ENCODE measurements around the gene RNF225. TPM values are rescaled to one million over a fixed set of nuclear protein-coding genes. Genes with fewer than 3 reads are reported as not detected.

Gene RNF225
- total and polyA plus RNA-seq, 9 of the 15 experiments (the other 6 are each of a cell fraction or from before 2014, with no cell fraction given), result 0.33 TPM; not detected in 8

DNA sequence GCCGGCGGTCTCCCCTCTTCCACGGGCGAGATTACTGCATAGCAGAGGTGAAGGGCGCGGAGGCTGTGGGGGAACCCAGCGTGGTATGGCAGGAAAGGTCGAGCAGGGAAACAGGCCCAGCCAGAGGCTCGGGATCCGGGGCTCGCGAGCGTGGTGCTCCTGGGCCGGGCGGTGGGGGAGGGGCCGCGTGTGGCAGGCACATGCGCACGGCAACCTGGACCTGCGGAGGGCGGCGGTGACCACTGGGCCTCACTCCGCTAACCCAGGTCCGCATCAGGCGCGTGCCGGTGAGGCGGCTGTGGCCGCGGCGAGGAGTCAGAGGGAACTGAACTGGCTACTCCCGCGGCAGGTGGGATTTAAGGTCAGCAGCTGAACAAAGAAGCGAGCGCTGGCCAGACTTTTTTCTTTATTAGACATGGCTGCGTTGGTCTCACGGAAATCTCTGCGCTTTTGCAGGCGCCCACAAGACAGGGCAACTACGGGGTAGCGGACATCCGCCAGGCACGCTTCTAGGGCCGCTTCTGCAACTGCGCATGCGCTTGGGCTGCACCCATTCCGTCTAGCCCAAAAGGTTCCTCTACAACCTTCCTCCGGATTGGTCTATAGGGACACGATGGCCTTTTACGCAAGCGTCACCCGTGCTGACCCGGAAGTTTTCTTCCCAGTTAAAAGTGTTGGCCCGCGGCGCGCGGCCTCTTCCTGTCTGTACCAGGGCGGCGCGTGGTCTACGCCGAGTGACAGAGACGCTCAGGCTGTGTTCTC lies 8.7 kb upstream of the RNF225 start, which contains the start of gene RPS5 (continued):
- TF ChIP-seq NCOA2 (IDR thresholded peaks at IDR 0.05; ENCODE audit: partially characterized antibody in 2 of 2) (no peak), MTA3 (IDR thresholded peaks at IDR 0.05; ENCODE audit: borderline replicate concordance) (peak; percentile 98), PHB2 (IDR thresholded peaks at IDR 0.05; ENCODE audit: low read depth) (no peak), HIVEP1 (CRISPR knock-in tag; IDR thresholded peaks at IDR 0.05) (no peak), ZFPM2 (CRISPR knock-in tag; IDR thresholded peaks at IDR 0.05) (no peak), GATAD2B (IDR thresholded peaks at IDR 0.05; ENCODE audit: borderline replicate concordance) (no peak), SLC30A9 (CRISPR knock-in tag; IDR thresholded peaks at IDR 0.05) (no peak), ZKSCAN3 (CRISPR knock-in tag; IDR thresholded peaks at IDR 0.05) (no peak), HLTF (IDR thresholded peaks at IDR 0.05) (no peak), MEF2D (tag; conservative IDR thresholded peaks at IDR 0.05; ENCODE audit: low read depth) (no peak)
- TF ChIP-seq, protein P1, sequence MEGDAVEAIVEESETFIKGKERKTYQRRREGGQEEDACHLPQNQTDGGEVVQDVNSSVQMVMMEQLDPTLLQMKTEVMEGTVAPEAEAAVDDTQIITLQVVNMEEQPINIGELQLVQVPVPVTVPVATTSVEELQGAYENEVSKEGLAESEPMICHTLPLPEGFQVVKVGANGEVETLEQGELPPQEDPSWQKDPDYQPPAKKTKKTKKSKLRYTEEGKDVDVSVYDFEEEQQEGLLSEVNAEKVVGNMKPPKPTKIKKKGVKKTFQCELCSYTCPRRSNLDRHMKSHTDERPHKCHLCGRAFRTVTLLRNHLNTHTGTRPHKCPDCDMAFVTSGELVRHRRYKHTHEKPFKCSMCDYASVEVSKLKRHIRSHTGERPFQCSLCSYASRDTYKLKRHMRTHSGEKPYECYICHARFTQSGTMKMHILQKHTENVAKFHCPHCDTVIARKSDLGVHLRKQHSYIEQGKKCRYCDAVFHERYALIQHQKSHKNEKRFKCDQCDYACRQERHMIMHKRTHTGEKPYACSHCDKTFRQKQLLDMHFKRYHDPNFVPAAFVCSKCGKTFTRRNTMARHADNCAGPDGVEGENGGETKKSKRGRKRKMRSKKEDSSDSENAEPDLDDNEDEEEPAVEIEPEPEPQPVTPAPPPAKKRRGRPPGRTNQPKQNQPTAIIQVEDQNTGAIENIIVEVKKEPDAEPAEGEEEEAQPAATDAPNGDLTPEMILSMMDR (IDR thresholded peaks at IDR 0.05 in 2 of 3, conservative IDR thresholded peaks at IDR 0.05 in 1 of 3; ENCODE audit: insufficient read depth in 2 of 3, low read depth in 1 of 3, low read length in 3 of 3), result no peak
- TF ChIP-seq, protein P2, sequence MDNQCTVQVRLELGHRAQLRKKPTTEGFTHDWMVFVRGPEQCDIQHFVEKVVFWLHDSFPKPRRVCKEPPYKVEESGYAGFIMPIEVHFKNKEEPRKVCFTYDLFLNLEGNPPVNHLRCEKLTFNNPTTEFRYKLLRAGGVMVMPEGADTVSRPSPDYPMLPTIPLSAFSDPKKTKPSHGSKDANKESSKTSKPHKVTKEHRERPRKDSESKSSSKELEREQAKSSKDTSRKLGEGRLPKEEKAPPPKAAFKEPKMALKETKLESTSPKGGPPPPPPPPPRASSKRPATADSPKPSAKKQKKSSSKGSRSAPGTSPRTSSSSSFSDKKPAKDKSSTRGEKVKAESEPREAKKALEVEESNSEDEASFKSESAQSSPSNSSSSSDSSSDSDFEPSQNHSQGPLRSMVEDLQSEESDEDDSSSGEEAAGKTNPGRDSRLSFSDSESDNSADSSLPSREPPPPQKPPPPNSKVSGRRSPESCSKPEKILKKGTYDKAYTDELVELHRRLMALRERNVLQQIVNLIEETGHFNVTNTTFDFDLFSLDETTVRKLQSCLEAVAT (IDR thresholded peaks at IDR 0.05), result peak; percentile 63 to 74; a peak in 1 of 4 replicates
- TF ChIP-seq, protein P3, sequence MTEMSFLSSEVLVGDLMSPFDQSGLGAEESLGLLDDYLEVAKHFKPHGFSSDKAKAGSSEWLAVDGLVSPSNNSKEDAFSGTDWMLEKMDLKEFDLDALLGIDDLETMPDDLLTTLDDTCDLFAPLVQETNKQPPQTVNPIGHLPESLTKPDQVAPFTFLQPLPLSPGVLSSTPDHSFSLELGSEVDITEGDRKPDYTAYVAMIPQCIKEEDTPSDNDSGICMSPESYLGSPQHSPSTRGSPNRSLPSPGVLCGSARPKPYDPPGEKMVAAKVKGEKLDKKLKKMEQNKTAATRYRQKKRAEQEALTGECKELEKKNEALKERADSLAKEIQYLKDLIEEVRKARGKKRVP (CRISPR knock-in tag; IDR thresholded peaks at IDR 0.05), result no peak
- TF ChIP-seq, protein P4, sequence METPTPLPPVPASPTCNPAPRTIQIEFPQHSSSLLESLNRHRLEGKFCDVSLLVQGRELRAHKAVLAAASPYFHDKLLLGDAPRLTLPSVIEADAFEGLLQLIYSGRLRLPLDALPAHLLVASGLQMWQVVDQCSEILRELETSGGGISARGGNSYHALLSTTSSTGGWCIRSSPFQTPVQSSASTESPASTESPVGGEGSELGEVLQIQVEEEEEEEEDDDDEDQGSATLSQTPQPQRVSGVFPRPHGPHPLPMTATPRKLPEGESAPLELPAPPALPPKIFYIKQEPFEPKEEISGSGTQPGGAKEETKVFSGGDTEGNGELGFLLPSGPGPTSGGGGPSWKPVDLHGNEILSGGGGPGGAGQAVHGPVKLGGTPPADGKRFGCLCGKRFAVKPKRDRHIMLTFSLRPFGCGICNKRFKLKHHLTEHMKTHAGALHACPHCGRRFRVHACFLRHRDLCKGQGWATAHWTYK (CRISPR knock-in tag; IDR thresholded peaks at IDR 0.05), result no peak; the same call in 1 of the 2 replicates
- TF ChIP-seq, protein P5, sequence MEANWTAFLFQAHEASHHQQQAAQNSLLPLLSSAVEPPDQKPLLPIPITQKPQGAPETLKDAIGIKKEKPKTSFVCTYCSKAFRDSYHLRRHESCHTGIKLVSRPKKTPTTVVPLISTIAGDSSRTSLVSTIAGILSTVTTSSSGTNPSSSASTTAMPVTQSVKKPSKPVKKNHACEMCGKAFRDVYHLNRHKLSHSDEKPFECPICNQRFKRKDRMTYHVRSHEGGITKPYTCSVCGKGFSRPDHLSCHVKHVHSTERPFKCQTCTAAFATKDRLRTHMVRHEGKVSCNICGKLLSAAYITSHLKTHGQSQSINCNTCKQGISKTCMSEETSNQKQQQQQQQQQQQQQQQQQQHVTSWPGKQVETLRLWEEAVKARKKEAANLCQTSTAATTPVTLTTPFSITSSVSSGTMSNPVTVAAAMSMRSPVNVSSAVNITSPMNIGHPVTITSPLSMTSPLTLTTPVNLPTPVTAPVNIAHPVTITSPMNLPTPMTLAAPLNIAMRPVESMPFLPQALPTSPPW (CRISPR knock-in tag; IDR thresholded peaks at IDR 0.05), result peak; percentile 60
- TF ChIP-seq, protein P6, sequence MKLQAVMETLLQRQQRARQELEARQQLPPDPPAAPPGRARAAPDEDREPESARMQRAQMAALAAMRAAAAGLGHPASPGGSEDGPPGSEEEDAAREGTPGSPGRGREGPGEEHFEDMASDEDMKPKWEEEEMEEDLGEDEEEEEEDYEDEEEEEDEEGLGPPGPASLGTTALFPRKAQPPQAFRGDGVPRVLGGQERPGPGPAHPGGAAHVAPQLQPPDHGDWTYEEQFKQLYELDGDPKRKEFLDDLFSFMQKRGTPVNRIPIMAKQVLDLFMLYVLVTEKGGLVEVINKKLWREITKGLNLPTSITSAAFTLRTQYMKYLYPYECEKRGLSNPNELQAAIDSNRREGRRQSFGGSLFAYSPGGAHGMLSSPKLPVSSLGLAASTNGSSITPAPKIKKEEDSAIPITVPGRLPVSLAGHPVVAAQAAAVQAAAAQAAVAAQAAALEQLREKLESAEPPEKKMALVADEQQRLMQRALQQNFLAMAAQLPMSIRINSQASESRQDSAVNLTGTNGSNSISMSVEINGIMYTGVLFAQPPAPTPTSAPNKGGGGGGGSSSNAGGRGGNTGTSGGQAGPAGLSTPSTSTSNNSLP (IDR thresholded peaks at IDR 0.05; ENCODE audit: borderline replicate concordance, low read depth, low read length), result no peak
- TF ChIP-seq, protein P7, sequence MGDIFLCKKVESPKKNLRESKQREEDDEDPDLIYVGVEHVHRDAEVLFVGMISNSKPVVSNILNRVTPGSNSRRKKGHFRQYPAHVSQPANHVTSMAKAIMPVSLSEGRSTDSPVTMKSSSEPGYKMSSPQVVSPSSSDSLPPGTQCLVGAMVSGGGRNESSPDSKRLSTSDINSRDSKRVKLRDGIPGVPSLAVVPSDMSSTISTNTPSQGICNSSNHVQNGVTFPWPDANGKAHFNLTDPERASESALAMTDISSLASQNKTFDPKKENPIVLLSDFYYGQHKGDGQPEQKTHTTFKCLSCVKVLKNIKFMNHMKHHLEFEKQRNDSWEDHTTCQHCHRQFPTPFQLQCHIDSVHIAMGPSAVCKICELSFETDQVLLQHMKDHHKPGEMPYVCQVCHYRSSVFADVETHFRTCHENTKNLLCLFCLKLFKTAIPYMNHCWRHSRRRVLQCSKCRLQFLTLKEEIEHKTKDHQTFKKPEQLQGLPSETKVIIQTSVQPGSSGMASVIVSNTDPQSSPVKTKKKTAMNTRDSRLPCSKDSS (IDR thresholded peaks at IDR 0.05; ENCODE audit: low read depth, partially characterized antibody), result no peak
